Panc1 (cell line): Measurements from ENCODE around the gene METTL9. TPM values are rescaled to one million over a fixed set of nuclear protein-coding genes. Genes with fewer than 3 reads are reported as not detected.
A peak's percentile ranks its signal among the peaks of the same experiment; 100 is the strongest.

Source experiments
- ATAC-seq: fragments of 200-7000 bp; cut with Tn5 transposase; 2 replicates; pipeline ENCODE4 v1.9.1; 2020; ENCODE audit warnings: mild to moderate bottlenecking, moderate library complexity
- BruUV-seq: library from RNA; stranded (reverse); fragments of 400-500 nt; replicated peaks from 2 replicates; lab custom pipeline; 2021; lab: Mats Ljungman, UMichigan
- CTCF ChIA-PET: fragments of 300-600 bp; sonication (Branson Sonifier 250); formaldehyde crosslinking; loops from one replicate; lab custom pipeline; 2022; ENCODE audit warnings: antibody characterized with exemption; lab: Charles Lee
- POLR2A ChIA-PET: fragments of 300-600 bp; sonication (Branson Sonifier 250); formaldehyde crosslinking; loops from one replicate; lab custom pipeline; 2022; ENCODE audit warnings: antibody characterized with exemption; lab: Charles Lee
- DNase-seq: peaks from one replicate; pipeline ENCODE4 v3.0.0-alpha.2; 2010; ENCODE audit warnings: low read depth, low spot score
- H3K27ac ChIP-seq: 2 replicates; pipeline ENCODE4 v1.5.1; 2011; ENCODE audit warnings: mild to moderate bottlenecking, low read length, inconsistent platforms
- H3K27me3 ChIP-seq: fragments of 200-500 bp; sonication (Bioruptor generic); 2 replicates; pipeline ENCODE4 v1.6.0; 2014; ENCODE audit warnings: low read length, inconsistent platforms; ENCODE audit not compliant: control insufficient read depth, insufficient read depth
- H3K36me3 ChIP-seq: fragments of 200-500 bp; sonication (Bioruptor generic); 2 replicates; pipeline ENCODE4 v1.5.1; 2014; ENCODE audit warnings: inconsistent platforms, mild to moderate bottlenecking, low read length, moderate library complexity; ENCODE audit not compliant: control insufficient read depth, insufficient read depth
- H3K4me1 ChIP-seq: 2 replicates; pipeline ENCODE4 v1.5.1; 2011; ENCODE audit warnings: inconsistent platforms, mild to moderate bottlenecking, low read length, moderate library complexity; ENCODE audit not compliant: control insufficient read depth, insufficient read depth
- H3K4me3 ChIP-seq, 2 experiments: 2 replicates each; pipeline ENCODE4 v1.5.1; 2011 to 2012; ENCODE audit warnings: low read depth in 2 of 2, low read length in 2 of 2, mild to moderate bottlenecking in 2 of 2, inconsistent platforms in 1 of 2, moderate library complexity in 1 of 2
- H3K9me3 ChIP-seq: fragments of 200-500 bp; sonication (Bioruptor generic); 2 replicates; pipeline ENCODE4 v1.5.1; 2014; ENCODE audit warnings: low read depth, mild to moderate bottlenecking, inconsistent platforms, low read length, moderate library complexity; ENCODE audit not compliant: control insufficient read depth, insufficient read depth
- POLR2AphosphoS5 ChIP-seq: IDR thresholded peaks from 2 replicates; pipeline ENCODE4 v1.6.1; 2012; ENCODE audit warnings: mild to moderate bottlenecking, low read depth, low read length, moderate library complexity
- REST ChIP-seq, 2 experiments: IDR thresholded peaks; 2 replicates each; pipeline ENCODE4 v1.6.1; 2011 to 2012; ENCODE audit warnings: low read depth in 2 of 2, control low read depth in 1 of 2, low read length in 1 of 2, mild to moderate bottlenecking in 1 of 2, moderate library complexity in 1 of 2; ENCODE audit not compliant: insufficient read depth in 1 of 2
- SIN3A ChIP-seq: IDR thresholded peaks from 2 replicates; pipeline ENCODE4 v1.6.1; 2012; ENCODE audit warnings: low read depth, mild to moderate bottlenecking, low read length, moderate library complexity, borderline replicate concordance; ENCODE audit not compliant: insufficient read depth
- TCF7L2 ChIP-seq: IDR thresholded peaks from 2 replicates; pipeline ENCODE4 v1.6.1; 2011; ENCODE audit warnings: mild to moderate bottlenecking, low read depth, low read length, inconsistent platforms
- in situ Hi-C: cut with HindIII; loops from 2 replicates; pipeline ENCODE4 v1.10.0; 2016; ENCODE audit warnings: low sequenced_read_pairs, low pct_unique_long_range_greater_than_20kb
- intact Hi-C: fragments of 100-400 bp; cut with micrococcal nuclease; formaldehyde crosslinking; loops from one replicate; pipeline ENCODE4 v1.10.0; 2022; ENCODE audit not compliant: unreplicated experiment
- total RNA-seq: library from RNA; stranded (reverse); gene quantifications from one replicate; pipeline ENCODE4 v1.2.1, GENCODE V29; 2021; ENCODE audit not compliant: unreplicated experiment
- TF ChIP-seq, protein P1 (sequence below): fragments of 450-650 bp; IDR thresholded peaks from 2 replicates; pipeline ENCODE4 v1.5.1; 2017; ENCODE audit warnings: mild to moderate bottlenecking

The METTL9 gene
- total RNA-seq, 1 experiment from 2014 or later: 86.1 TPM

DNA sequence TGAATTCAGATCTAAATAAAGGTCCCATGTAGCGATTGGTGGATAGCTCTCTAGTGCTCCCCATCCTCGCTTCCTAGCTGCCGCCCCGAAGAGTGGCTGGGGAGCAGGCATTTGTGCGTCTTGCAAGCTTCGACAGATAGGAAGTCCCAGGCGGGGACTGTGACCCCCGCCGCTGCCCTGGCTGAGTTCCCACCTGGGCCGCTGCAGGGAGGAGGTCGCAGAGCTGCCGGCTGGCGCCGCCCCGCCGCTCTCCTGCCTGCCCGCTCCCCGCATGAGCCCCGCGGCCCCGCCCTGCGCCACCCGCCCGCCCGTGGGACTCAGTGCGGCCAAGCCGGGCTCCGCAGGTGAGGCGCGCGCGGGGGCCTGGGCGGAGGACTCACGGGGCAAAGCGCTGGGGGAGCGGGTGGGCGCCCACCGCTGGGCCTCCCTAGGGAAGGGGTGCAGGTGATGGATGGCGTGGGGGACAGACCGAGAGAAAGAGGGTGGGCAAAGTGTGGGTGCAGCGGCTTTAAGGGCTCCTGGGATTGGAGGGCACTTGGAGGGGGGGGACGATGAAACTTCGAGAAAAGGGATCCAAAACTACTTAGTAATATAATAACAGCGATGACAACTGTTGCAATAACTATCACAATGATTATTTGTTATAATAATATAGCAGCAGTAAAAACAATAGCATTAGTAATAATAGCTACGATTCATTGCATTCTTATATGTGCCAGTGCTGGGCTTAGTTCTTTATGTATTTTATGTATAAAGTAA is 64.7 kb downstream of the METTL9 start, which contains the start of gene OTOA:
Gene OTOA (plus strand): TSS at position 80 of the 759 bp plus-strand sequence. CDS start 14,547 bp downstream, outside the sequence.
- no TSS peak for BruUV-seq
- no peak within 1 kb of the TSS for H3K27ac ChIP-seq
- TF ChIP-seq TCF7L2 (no peak), POLR2AphosphoS5 (no peak), REST (IDR thresholded peaks at IDR 0.05; ENCODE audit: insufficient read depth in 1 of 2, low read depth in 2 of 2, low read length in 1 of 2) (no peak), SIN3A (no peak)
- TF ChIP-seq, protein P1, sequence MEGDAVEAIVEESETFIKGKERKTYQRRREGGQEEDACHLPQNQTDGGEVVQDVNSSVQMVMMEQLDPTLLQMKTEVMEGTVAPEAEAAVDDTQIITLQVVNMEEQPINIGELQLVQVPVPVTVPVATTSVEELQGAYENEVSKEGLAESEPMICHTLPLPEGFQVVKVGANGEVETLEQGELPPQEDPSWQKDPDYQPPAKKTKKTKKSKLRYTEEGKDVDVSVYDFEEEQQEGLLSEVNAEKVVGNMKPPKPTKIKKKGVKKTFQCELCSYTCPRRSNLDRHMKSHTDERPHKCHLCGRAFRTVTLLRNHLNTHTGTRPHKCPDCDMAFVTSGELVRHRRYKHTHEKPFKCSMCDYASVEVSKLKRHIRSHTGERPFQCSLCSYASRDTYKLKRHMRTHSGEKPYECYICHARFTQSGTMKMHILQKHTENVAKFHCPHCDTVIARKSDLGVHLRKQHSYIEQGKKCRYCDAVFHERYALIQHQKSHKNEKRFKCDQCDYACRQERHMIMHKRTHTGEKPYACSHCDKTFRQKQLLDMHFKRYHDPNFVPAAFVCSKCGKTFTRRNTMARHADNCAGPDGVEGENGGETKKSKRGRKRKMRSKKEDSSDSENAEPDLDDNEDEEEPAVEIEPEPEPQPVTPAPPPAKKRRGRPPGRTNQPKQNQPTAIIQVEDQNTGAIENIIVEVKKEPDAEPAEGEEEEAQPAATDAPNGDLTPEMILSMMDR: no peak
- ChIA-PET CTCF (no interaction called here), POLR2A (interaction anchor here (0.6 kb wide), 1 partner anchor 13 kb away, joined by 4 read pairs; no protein-coding TSS in a partner anchor)
- in situ Hi-C loops: no loop called here
- peak within 1 kb of the TSS; percentile 18 to 30; a peak in 3 of 4 replicates for H3K4me3 ChIP-seq
- DNase-seq (no peak), ATAC-seq (peak; percentile 81)
- no peaks in the 10 kb centered on the region for H3K9me3 ChIP-seq
- no peaks in the 10 kb centered on the region for H3K36me3 ChIP-seq
- no peaks in the 10 kb centered on the region for H3K4me1 ChIP-seq
- H3K27me3 ChIP-seq: no peaks in the 10 kb centered on the region
- intact Hi-C loops: no loop called here

DNA sequence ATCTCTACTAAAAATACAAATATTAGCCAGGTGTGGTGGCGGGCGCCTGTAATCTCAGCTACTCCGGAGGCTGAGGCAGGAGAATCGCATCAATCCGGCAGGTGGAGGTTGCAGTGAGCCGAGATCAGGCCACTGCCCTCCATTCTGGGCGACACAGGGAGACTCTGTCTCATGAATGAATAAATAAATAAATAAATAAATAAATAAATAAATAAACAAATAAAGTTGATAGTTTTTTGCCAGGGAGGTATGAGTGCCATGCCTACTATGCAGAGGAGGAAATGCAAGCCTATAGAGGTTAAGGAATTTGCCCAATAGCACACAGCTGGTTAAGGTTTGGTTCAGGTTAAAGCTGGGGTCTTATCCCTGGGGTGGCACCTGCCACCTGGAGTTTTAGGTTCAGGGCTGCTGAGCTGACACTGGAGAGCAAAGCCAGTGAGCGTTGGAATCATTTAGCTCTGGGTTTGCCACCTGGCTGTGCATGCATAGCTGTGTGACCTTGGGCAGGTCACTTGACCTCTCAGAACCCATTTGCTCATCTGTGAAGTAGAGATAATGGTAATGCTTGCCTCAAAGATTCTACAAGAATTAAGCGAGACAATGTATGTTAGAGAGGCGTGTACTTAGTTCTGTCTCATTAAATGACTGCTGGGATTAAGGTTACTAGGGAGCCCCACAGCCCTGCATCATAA is 65.6 kb downstream of the METTL9 start:
- ATAC-seq (no peak), DNase-seq (no peak)
- Histone ChIP-seq H3K27me3 (no peaks in the 10 kb centered on the region), H3K36me3 (no peaks in the 10 kb centered on the region), H3K4me3 (no peak overlapping the region), H3K4me1 (no peaks in the 10 kb centered on the region), H3K9me3 (no peaks in the 10 kb centered on the region), H3K27ac (no peak overlapping the region)
- in situ Hi-C loops: no loop called here
- no TSS peak for BruUV-seq
- intact Hi-C loops: no loop called here
- TF ChIP-seq, protein P1: no peak
- no peak for TF ChIP-seq SIN3A
- POLR2A ChIA-PET: no interaction called here
- CTCF ChIA-PET: no interaction called here
